SKM-1 (cell line): ENCODE data around the gene LRFN4.

Source experiments
- DNase-seq: peaks from one replicate; lab custom pipeline; 2025; ENCODE audit not compliant: unreplicated experiment; lab: John Stamatoyannopoulos, UW

Gene LRFN4

GRCh38 chr11:66845143-66845875, 11.6 kb upstream of the LRFN4 start:
- DNase-seq: no peak

GRCh38 chr11:66845876-66846212, 11.0 kb upstream of the LRFN4 start:
- DNase-seq: no peak

GRCh38 chr11:66846671-66847091, 10.2 kb upstream of the LRFN4 start:
- no peak for DNase-seq

GRCh38 chr11:66847461-66848232, 9.2 kb upstream of the LRFN4 start:
- DNase-seq: no peak

GRCh38 chr11:66848671-66849500, 8.0 kb upstream of the LRFN4 start:
- DNase-seq: no peak

GRCh38 chr11:66849501-66850234, 7.2 kb upstream of the LRFN4 start:
- DNase-seq: no peak

- no peak for DNase-seq
Observed at GRCh38 chr11:66850235-66850587, 6.7 kb upstream of the LRFN4 start.

- DNase-seq: no peak
Observed at GRCh38 chr11:66850588-66851238, 6.2 kb upstream of the LRFN4 start.

GRCh38 chr11:66851239-66851596, 5.6 kb upstream of the LRFN4 start:
- no peak for DNase-seq

GRCh38 chr11:66851698-66852465, 5.0 kb upstream of the LRFN4 start:
- no peak for DNase-seq

GRCh38 chr11:66852466-66853241, 4.2 kb upstream of the LRFN4 start:
- DNase-seq: no peak

- no peak for DNase-seq
Observed at GRCh38 chr11:66853242-66854229, 3.3 kb upstream of the LRFN4 start.

- no peak for DNase-seq
Observed at GRCh38 chr11:66854231-66854661, 2.6 kb upstream of the LRFN4 start.

GRCh38 chr11:66854729-66855211, 2.1 kb upstream of the LRFN4 start:
- no peak for DNase-seq

- DNase-seq: peak; percentile 66
Observed at GRCh38 chr11:66855574-66856495, 1.0 kb upstream of the LRFN4 start.

GRCh38 chr11:66857234-66857926, 516 bp downstream of the LRFN4 start:
- DNase-seq: no peak
